Ovary (tissue), 9 donors: ENCODE data around the gene GLG1. TPM values are rescaled to one million over a fixed set of nuclear protein-coding genes. Genes with fewer than 3 reads are reported as not detected.

ENCODE experiments used
- DNase-seq, 5 donors: peaks; one replicate each; pipeline ENCODE4 v3.0.0-alpha.2; 2019 to 2020
- H3K27ac ChIP-seq, 2 donors: fragments of 200-600 bp; one replicate each; pipeline versions ENCODE4 v1.5.1 to v1.8.0; 2019 to 2022
- H3K27me3 ChIP-seq: fragments of 200-600 bp; one replicate; pipeline ENCODE4 v1.8.0; 2022
- H3K36me3 ChIP-seq: fragments of 200-600 bp; sonication (generic); one replicate; pipeline ENCODE4 v1.5.1; 2019
- H3K4me1 ChIP-seq: one replicate; pipeline ENCODE4 v1.8.1; 2013; ENCODE audit warnings: mild to moderate bottlenecking, moderate library complexity; ENCODE audit not compliant: insufficient read depth
- H3K4me3 ChIP-seq: fragments of 200-600 bp; sonication (generic); one replicate; pipeline ENCODE4 v1.5.1; 2017
- H3K9me3 ChIP-seq, 2 donors: fragments of 200-600 bp in 1 of 2; sonication (generic) in 1 of 2; one replicate each; pipeline versions ENCODE4 v1.5.1 to v1.8.1; 2013 to 2019; ENCODE audit warnings: mild to moderate bottlenecking in 1 of 2, moderate library complexity in 1 of 2
- EP300 ChIP-seq: sonication (generic); formaldehyde crosslinking; IDR thresholded peaks from one replicate; pipeline ENCODE4 v1.6.1; 2017; ENCODE audit warnings: antibody characterized with exemption
- POLR2A ChIP-seq: fragments of 450-650 bp; IDR thresholded peaks from one replicate; pipeline ENCODE4 v1.6.1; 2017; ENCODE audit warnings: antibody characterized with exemption, mild to moderate bottlenecking, moderate library complexity
- WGBS, 3 donors: extraction: QIAGEN DNeasy Blood & Tissue Kit in 1 of 3; methylation state at CpG; one replicate each; pipeline versions ENCODE4 v1.1.5 to v1.1.7; 2013 to 2017; 5-methylcytosine and 5-hydroxymethylcytosine counted together
- intact Hi-C, 4 donors: fragments of 100-400 bp; cut with DNase I; formaldehyde crosslinking; loops; one replicate each; pipeline versions ENCODE4 v1.11.0 to v1.15.1; 2022 to 2023
- polyA plus RNA-seq, 2 donors: library from polyadenylated mRNA; stranded (reverse); fragments of 200-250 nt in 1 of 2; fragments of 350-450 nt in 1 of 2; fragmentation: Illumina TruSeq in 1 of 2; extraction: RNeasy Lipid Tissue Mini Kit (QIAGEN cat#74804) in 1 of 2; gene quantifications; one replicate each; pipeline ENCODE4 v1.2.3, GENCODE V29; 2013 to 2014
- total RNA-seq, 7 donors: library from RNA; depleted of rRNA in 2 of 7; stranded (reverse); fragments of >200 nt in 2 of 7; fragmentation: NEBNext Ultra II Directional in 3 of 7; extraction: Animal tissue kit (Norgen Biotek cat#: 25700) in 3 of 7; gene quantifications; one replicate each; pipeline versions ENCODE4 v1.1.0 to v1.2.4, GENCODE V29; 2016 to 2023
- TF ChIP-seq, protein P1 (sequence below), 3 donors: fragments of 450-650 bp in 2 of 3; fragments of 200-600 bp in 1 of 3; IDR thresholded peaks; one replicate each; pipeline versions ENCODE4 v1.5.1 to v1.8.0; 2016 to 2022; ENCODE audit warnings: antibody characterized with exemption in 3 of 3, mild to moderate bottlenecking in 1 of 3
- donor health status: DM: no; HTN: no; CAD: no; lungs with moderate emphysema.
- donor health status: DM: no; HTN: no; CAD: no.
- donor health status: Bipolar disorder and iron deficiency.
- donor health status: DM: yes; HTN: yes; CAD: no.
- donor health status: DM: no; HTN: no; CAD: no.
- donor health status: DM: yes; HTN: yes; CAD: no.

The GLG1 gene
- total and polyA plus RNA-seq, 9 donors, result 88.9 to 171 (median 154) TPM

- H3K9me3 ChIP-seq, result no peaks in the 10 kb centered on the region
- no peaks in the 10 kb centered on the region for H3K36me3 ChIP-seq
- intact Hi-C loops, result loop anchor here in 1 of 4 donors (10.0 kb wide), 1 partner anchor 151 kb away; no protein-coding TSS in a partner anchor
- no peak overlapping the region for H3K27ac ChIP-seq
- no peaks in the 10 kb centered on the region for H3K27me3 ChIP-seq
- 89 to 92% (median 89%) methylated on average over 14 of the region's 14 CpGs for WGBS, 3 donors
- TF ChIP-seq POLR2A, result no peak
- TF ChIP-seq, protein P1, sequence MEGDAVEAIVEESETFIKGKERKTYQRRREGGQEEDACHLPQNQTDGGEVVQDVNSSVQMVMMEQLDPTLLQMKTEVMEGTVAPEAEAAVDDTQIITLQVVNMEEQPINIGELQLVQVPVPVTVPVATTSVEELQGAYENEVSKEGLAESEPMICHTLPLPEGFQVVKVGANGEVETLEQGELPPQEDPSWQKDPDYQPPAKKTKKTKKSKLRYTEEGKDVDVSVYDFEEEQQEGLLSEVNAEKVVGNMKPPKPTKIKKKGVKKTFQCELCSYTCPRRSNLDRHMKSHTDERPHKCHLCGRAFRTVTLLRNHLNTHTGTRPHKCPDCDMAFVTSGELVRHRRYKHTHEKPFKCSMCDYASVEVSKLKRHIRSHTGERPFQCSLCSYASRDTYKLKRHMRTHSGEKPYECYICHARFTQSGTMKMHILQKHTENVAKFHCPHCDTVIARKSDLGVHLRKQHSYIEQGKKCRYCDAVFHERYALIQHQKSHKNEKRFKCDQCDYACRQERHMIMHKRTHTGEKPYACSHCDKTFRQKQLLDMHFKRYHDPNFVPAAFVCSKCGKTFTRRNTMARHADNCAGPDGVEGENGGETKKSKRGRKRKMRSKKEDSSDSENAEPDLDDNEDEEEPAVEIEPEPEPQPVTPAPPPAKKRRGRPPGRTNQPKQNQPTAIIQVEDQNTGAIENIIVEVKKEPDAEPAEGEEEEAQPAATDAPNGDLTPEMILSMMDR (IDR thresholded peaks at IDR 0.05), result no peak
- no peak for TF ChIP-seq EP300
- H3K4me1 ChIP-seq, result peaks cover 7% of the 10 kb centered on the region
- no peak overlapping the region for H3K4me3 ChIP-seq
- DNase-seq, result no peak
Observed at GRCh38 chr16:74625500-74626350, 18.8 kb upstream of the GLG1 start.

DNA sequence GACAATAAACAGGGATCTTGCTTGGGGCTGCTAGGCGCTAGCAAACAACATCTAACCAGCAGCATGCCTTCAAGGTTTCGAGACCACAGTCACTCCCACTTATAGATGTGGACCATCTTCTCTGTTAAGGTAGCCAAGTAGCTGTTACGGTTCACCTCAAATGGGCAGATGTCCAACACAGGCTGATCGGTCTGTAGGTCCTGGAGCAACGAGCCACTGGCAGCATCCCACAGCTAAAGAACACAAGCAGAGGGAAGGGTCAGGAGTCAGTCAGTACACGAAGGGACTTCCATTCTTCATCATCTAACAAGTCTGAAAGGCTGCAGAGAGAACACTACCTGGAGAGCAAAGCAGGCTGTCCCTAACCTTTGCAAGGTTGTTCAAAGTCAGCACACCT, 16.9 kb upstream of the GLG1 start:
- Histone ChIP-seq H3K9me3 (no peaks in the 10 kb centered on the region), H3K27ac (no peak overlapping the region), H3K4me1 (peaks cover 7% of the 10 kb centered on the region), H3K27me3 (no peaks in the 10 kb centered on the region), H3K36me3 (no peaks in the 10 kb centered on the region), H3K4me3 (no peak overlapping the region)
- DNase-seq, result no peak
- WGBS, 3 donors, result 70 to 74% (median 70%) methylated on average over 6 of the region's 6 CpGs
- TF ChIP-seq POLR2A, result no peak
- TF ChIP-seq EP300, result no peak
- TF ChIP-seq, protein P1 (IDR thresholded peaks at IDR 0.05), result no peak
- intact Hi-C loops, result loop anchor here in 1 of 4 donors (10.0 kb wide), 1 partner anchor 149 kb away; no protein-coding TSS in a partner anchor

DNA sequence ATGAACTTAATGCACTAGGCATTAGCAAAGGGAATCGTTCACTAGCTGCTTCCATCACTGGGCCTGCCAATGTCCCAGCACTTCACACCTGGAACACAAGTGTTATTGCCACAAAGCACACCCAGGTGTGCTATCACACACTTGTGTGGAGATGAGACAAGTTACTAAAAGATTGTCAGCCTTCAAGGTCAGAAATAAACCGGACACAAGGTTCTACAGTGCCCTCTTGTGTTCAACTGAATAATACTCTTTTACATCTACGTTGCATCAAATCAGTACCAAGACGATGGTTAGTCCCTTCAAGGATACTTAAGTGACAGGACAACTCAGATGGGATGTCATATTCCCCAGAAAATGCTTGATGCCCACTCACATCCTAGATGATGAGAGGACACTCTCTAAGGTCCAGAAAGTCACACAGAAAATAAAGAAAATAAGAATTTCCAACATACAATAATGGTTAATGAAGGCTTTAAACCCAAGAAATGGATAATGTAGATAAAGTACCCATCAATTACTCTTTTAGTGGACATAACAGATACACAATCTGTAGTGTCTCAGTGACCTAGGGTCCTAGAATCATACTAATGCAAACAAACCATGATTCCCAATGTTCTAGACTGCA, 16.4 kb upstream of the GLG1 start:
- no peak for DNase-seq
- Histone ChIP-seq H3K27me3 (no peaks in the 10 kb centered on the region), H3K36me3 (no peaks in the 10 kb centered on the region), H3K4me1 (peaks cover 7% of the 10 kb centered on the region), H3K4me3 (no peak overlapping the region), H3K9me3 (no peaks in the 10 kb centered on the region), H3K27ac (no peak overlapping the region)
- TF ChIP-seq, protein P1 (IDR thresholded peaks at IDR 0.05), result peak in 2 of 3 donors; percentile 21 to 33
- TF ChIP-seq POLR2A, result no peak
- 21 to 23% (median 22%) methylated on average over 4 of the region's 4 CpGs for WGBS, 3 donors
- intact Hi-C loops, result loop anchor here in 1 of 4 donors (10.0 kb wide), 1 partner anchor 149 kb away; no protein-coding TSS in a partner anchor

- H3K27me3 ChIP-seq, result no peaks in the 10 kb centered on the region
- H3K36me3 ChIP-seq, result no peaks in the 10 kb centered on the region
- H3K4me3 ChIP-seq, result no peak overlapping the region
- no peak for DNase-seq
- no peaks in the 10 kb centered on the region for H3K9me3 ChIP-seq
- WGBS, 3 donors, result 93 to 94% (median 94%) methylated on average over 4 of the region's 4 CpGs
- H3K4me1 ChIP-seq, result no peaks in the 10 kb centered on the region
- no peak overlapping the region for H3K27ac ChIP-seq
- no peak for TF ChIP-seq EP300
- TF ChIP-seq POLR2A, result no peak
- TF ChIP-seq, protein P1 (IDR thresholded peaks at IDR 0.05), result no peak
- intact Hi-C loops, result loop anchor here in 1 of 4 donors (10.0 kb wide), 1 partner anchor 147 kb away; no protein-coding TSS in a partner anchor
Observed at GRCh38 chr16:74622005-74622404, 15.1 kb upstream of the GLG1 start.
